Melanocyte of skin (primary cell): Measurements from ENCODE around the gene METTL18. TPM values are rescaled to one million over a fixed set of nuclear protein-coding genes. Genes with fewer than 3 reads are reported as not detected.

Source experiments
- total RNA-seq, 2 donors: library from RNA; depleted of rRNA; stranded (reverse); fragments of >200 nt; gene quantifications; 2 replicates each; pipeline ENCODE4 v1.2.3, GENCODE V29; 2012

The METTL18 gene
- 1 to 10 TPM; 5.3 to 9.3 TPM for total RNA-seq

GRCh38 chr1:169794530-169795416 is at the start of gene METTL18:
METTL18 (minus strand) TSS chr1:169794907; CDS start chr1:169793695, 1,212 bp downstream.

Other genes starting within 250 kb of the METTL18 start
- gene F5, start 208.4 kb downstream of the METTL18 start, total RNA-seq, result not detected
- not detected for gene SELP, start 164.8 kb downstream of the METTL18 start, total RNA-seq
- gene SELL, start 83.3 kb downstream of the METTL18 start, total RNA-seq, result under 1 TPM; under 0.01 to 0.67 TPM
- gene SELE, start 60.8 kb downstream of the METTL18 start, total RNA-seq, result under 1 TPM in 1 of 2 donors, not detected in 1; under 0.01 TPM
- gene SCYL3, start 99.0 kb upstream of the METTL18 start, total RNA-seq, result 1 to 10 TPM; 6.3 to 7.2 TPM